Fibroblast of pulmonary artery (primary cell): ENCODE results near the gene GAN.
"Not testable (repeated sequence)": the region's sequence is repeated elsewhere in the genome, so short reads cannot be mapped to it uniquely, and the experiment has no call there.

Source experiments
- DNase-seq: peaks from one replicate; pipeline ENCODE4 v3.0.0-alpha.2; 2010; ENCODE audit warnings: low read depth
- H3K4me3 ChIP-seq: replicated peaks from 2 replicates; pipeline ENCODE4 v1.5.1; 2011; ENCODE audit warnings: low read depth, mild to moderate bottlenecking, control low read depth, low read length, moderate library complexity
- TF ChIP-seq, protein P1 (sequence below): IDR thresholded peaks from 2 replicates; pipeline ENCODE4 v1.5.1; 2011; ENCODE audit warnings: mild to moderate bottlenecking, control low read depth, low read length, inconsistent platforms; ENCODE audit errors: missing control alignments

Gene GAN

DNA sequence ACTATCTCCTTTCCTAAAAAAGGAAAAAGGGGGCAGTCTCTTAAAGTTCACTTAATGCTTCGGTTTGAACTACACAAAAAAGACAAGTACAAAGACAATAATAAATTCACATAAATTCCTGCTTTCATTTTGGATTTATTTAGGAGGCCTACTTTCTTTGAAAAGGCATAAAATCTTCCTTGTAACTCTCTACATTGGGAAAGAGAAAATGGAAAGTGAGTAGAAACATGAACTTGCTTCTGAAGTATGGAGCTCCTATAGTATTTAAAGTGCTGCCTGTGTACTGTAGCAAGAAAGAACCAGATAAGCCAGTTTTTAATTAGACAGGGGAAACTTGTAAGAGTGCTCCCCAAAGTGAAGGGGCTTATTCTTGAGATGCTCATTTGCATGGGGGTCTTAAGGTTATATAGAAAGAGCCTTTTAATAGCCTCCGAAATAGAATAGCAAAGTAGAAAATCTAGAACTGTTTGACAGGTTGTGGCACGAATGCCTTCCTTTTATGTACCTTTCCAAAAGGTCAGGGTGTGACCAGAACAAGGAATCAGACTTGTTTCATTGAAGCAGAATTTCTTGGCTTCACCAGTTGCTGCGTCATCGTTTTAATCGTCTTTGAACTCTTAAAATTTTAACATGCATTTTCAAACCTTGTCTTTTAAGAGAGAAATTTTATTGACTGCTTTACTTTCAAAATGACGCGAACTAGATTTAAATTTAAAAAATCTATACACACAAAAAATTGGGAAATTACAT, 12.9 kb downstream of the GAN start:
- no peak overlapping the region for H3K4me3 ChIP-seq
- TF ChIP-seq, protein P1, sequence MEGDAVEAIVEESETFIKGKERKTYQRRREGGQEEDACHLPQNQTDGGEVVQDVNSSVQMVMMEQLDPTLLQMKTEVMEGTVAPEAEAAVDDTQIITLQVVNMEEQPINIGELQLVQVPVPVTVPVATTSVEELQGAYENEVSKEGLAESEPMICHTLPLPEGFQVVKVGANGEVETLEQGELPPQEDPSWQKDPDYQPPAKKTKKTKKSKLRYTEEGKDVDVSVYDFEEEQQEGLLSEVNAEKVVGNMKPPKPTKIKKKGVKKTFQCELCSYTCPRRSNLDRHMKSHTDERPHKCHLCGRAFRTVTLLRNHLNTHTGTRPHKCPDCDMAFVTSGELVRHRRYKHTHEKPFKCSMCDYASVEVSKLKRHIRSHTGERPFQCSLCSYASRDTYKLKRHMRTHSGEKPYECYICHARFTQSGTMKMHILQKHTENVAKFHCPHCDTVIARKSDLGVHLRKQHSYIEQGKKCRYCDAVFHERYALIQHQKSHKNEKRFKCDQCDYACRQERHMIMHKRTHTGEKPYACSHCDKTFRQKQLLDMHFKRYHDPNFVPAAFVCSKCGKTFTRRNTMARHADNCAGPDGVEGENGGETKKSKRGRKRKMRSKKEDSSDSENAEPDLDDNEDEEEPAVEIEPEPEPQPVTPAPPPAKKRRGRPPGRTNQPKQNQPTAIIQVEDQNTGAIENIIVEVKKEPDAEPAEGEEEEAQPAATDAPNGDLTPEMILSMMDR = no peak
- DNase-seq = no peak

- no peak for DNase-seq
- TF ChIP-seq, protein P1 = no peak
- H3K4me3 ChIP-seq = no peak overlapping the region
Measured at GRCh38 chr16:81329947-81330346, 15.2 kb downstream of the GAN start.

GRCh38 chr16:81333356-81333755, 18.6 kb downstream of the GAN start:
- TF ChIP-seq, protein P1 = no peak
- H3K4me3 ChIP-seq = no peak overlapping the region
- no peak for DNase-seq

DNA sequence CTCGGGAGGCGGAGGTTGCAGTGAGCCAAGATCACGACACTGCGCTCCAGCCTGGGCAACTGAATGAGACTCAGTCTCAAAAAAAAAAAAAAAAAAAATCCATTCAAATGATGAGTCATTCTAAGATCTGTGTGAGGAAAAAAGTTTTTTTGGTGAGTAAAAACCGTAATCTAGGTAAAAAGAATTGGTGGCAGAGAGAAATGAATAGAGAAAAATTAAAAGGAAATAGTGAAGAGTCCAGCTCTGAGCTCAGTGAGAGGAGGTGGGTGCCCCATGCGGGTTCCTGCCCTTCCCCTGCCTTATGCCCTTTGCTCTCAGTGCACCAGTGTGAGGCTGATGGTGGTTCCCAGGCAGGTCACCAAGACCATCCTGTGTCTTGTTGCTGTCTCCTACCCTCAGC, 20.9 kb downstream of the GAN start:
- no peak overlapping the region for H3K4me3 ChIP-seq
- no peak for DNase-seq
- TF ChIP-seq, protein P1 = no peak

GRCh38 chr16:81337097-81337496, 22.3 kb downstream of the GAN start:
- no peak overlapping the region for H3K4me3 ChIP-seq
- TF ChIP-seq, protein P1 = no peak
- DNase-seq = no peak

- DNase-seq, H3K4me3 ChIP-seq: not testable (repeated sequence)
Measured at GRCh38 chr16:81345172-81345571, 30.4 kb downstream of the GAN start.

DNA sequence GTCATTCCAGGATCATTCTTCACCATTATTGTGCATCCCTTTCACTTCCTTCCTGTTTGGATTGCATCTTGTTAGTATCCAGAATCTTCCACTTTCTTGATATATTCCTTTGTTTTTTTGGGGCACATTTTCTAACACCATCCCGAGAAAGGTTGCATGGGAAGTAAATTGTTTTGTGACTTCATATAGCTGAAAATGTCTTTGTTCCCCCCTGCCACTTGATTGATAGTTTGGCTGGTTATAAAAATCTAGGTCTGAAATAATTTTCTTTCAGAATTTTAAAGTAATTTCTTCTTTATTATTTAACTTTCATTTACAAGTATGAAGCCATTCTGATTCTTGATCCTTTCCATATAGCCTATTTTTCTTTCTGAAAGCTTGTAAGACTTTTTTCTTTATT, 32.7 kb downstream of the GAN start:
- H3K4me3 ChIP-seq = no peak overlapping the region
- no peak for DNase-seq
- TF ChIP-seq, protein P1 = no peak
